Muscle of leg (tissue), 16 donors: ENCODE measurements around the gene MAP1S. TPM values are rescaled to one million over a fixed set of nuclear protein-coding genes. Genes with fewer than 3 reads are reported as not detected.

Experiments
- DNase-seq: peaks from one replicate; pipeline ENCODE4 v3.0.0; 2013
- H3K27ac ChIP-seq: one replicate; pipeline ENCODE4 v1.5.1; 2013; ENCODE audit warnings: mild to moderate bottlenecking, low read length, control low read depth
- H3K27me3 ChIP-seq: one replicate; pipeline ENCODE4 v1.6.1; 2013; ENCODE audit warnings: low read length; ENCODE audit not compliant: control insufficient read depth, insufficient read depth
- H3K36me3 ChIP-seq: one replicate; pipeline ENCODE4 v1.6.1; 2013; ENCODE audit warnings: low read length; ENCODE audit not compliant: control insufficient read depth, insufficient read depth
- H3K4me1 ChIP-seq: one replicate; pipeline ENCODE4 v1.6.1; 2013; ENCODE audit warnings: low read length; ENCODE audit not compliant: control insufficient read depth, insufficient read depth
- H3K4me3 ChIP-seq: one replicate; pipeline ENCODE4 v1.5.1; 2013; ENCODE audit warnings: low read length, control low read depth
- H3K9me3 ChIP-seq: replicated peaks from 2 replicates; pipeline ENCODE4 v1.6.1; 2013; ENCODE audit warnings: low read depth, low read length; ENCODE audit not compliant: control insufficient read depth
- WGBS: methylation state at CpG from one replicate; pipeline ENCODE4 v1.1.5; 2013; ENCODE audit warnings: missing lambda C conversion rate; ENCODE audit not compliant: insufficient coverage; 5-methylcytosine and 5-hydroxymethylcytosine counted together
- long read RNA-seq, 11 donors: transcript quantifications; one replicate each; lab custom pipeline, GENCODE V29; 2026
- polyA plus RNA-seq, 8 donors: library from polyadenylated mRNA; unstranded; fragments of 120-200 nt; gene quantifications; one replicate each; pipeline versions ENCODE4 v1.2.1 to v1.2.3, GENCODE V29; 2013; ENCODE audit warnings: inconsistent platforms in 1 of 8, low replicate concordance in 1 of 8; ENCODE audit not compliant: insufficient read length in 8 of 8, insufficient read depth in 1 of 8
- total RNA-seq: library from RNA; stranded (reverse); fragments of 120-200 nt; gene quantifications from one replicate; pipeline ENCODE4 v1.2.4, GENCODE V29; 2013

MAP1S gene
- 14.1 TPM for total RNA-seq
- 10 to 100 TPM; 22.1 to 51.6 (median 34.1) TPM for polyA plus RNA-seq
- long read RNA-seq, donor 1, partial matches to known transcripts: 10 of 12 reads
- long read RNA-seq, donor 1, other reads (novel, unspliced or antisense): 0 of 12 reads
- long read RNA-seq, donor 2: 0 reads
- long read RNA-seq, donor 3, transcript MAP1S-201 (7 exons, 3,419 nt): major isoform, 5 of 21 reads
- long read RNA-seq, donor 3, partial matches to known transcripts: 16 of 21 reads
- long read RNA-seq, donor 3, other reads (novel, unspliced or antisense): 0 of 21 reads
- long read RNA-seq, donor 4, partial matches to known transcripts: 20 of 24 reads
- long read RNA-seq, donor 4, other reads (novel, unspliced or antisense): 0 of 24 reads
- long read RNA-seq, donor 5, partial matches to known transcripts: 24 of 28 reads
- long read RNA-seq, donor 5, other reads (novel, unspliced or antisense): 0 of 28 reads
- long read RNA-seq, donor 6, partial matches to known transcripts: 11 of 17 reads
- long read RNA-seq, donor 6, other reads (novel, unspliced or antisense): 0 of 17 reads
- long read RNA-seq, donor 7, partial matches to known transcripts: 7 of 7 reads
- long read RNA-seq, donor 7, other reads (novel, unspliced or antisense): 0 of 7 reads
- long read RNA-seq, donor 8, partial matches to known transcripts: 0 of 4 reads
- long read RNA-seq, donor 8, other reads (novel, unspliced or antisense): 0 of 4 reads
- long read RNA-seq, donor 9, partial matches to known transcripts: 13 of 16 reads
- long read RNA-seq, donor 9, other reads (novel, unspliced or antisense): 0 of 16 reads
- long read RNA-seq, donor 10, partial matches to known transcripts: 6 of 6 reads
- long read RNA-seq, donor 10, other reads (novel, unspliced or antisense): 0 of 6 reads
- long read RNA-seq, donor 11, partial matches to known transcripts: 7 of 11 reads
- long read RNA-seq, donor 11, other reads (novel, unspliced or antisense): 0 of 11 reads

- Histone ChIP-seq H3K4me3 (peak within 1 kb of the TSS; percentile 92), H3K27ac (peak within 1 kb of the TSS; percentile 20), H3K36me3 (peaks cover 18% of the 10 kb centered on the region), H3K4me1 (peaks cover 39% of the 10 kb centered on the region), H3K9me3 (no peaks in the 10 kb centered on the region), H3K27me3 (no peaks in the 10 kb centered on the region)
- WGBS: 2% methylated on average over 46 of the region's 53 CpGs
- peak; percentile 73 for DNase-seq
Measured at GRCh38 chr19:17718947-17719711, at the start of gene MAP1S. TSS of gene MAP1S (plus strand) at chr19:17719480. CDS start at chr19:17719503, 23 bp downstream.

DNA sequence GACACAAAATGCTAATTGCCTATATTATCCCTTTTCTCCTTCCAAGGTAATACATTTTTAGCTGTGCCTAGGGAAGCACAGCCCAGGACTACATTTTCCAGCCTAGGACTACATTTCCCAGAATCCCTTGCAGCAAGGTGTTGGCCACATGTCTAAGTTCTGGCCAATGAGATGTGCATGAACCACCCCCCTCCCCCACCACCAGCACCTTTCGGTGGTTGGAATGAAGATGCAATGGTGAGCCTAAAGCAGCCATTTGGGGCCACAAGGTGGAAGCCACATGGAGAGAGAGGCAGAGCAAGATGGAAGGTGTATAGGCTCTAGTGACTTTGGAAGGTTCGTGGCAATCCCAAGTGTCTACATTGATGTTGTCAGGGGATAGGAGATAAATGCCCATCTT, 47.4 kb upstream of the MAP1S start:
- Histone ChIP-seq H3K4me3 (no peak overlapping the region), H3K4me1 (no peaks in the 10 kb centered on the region), H3K36me3 (no peaks in the 10 kb centered on the region)

DNA sequence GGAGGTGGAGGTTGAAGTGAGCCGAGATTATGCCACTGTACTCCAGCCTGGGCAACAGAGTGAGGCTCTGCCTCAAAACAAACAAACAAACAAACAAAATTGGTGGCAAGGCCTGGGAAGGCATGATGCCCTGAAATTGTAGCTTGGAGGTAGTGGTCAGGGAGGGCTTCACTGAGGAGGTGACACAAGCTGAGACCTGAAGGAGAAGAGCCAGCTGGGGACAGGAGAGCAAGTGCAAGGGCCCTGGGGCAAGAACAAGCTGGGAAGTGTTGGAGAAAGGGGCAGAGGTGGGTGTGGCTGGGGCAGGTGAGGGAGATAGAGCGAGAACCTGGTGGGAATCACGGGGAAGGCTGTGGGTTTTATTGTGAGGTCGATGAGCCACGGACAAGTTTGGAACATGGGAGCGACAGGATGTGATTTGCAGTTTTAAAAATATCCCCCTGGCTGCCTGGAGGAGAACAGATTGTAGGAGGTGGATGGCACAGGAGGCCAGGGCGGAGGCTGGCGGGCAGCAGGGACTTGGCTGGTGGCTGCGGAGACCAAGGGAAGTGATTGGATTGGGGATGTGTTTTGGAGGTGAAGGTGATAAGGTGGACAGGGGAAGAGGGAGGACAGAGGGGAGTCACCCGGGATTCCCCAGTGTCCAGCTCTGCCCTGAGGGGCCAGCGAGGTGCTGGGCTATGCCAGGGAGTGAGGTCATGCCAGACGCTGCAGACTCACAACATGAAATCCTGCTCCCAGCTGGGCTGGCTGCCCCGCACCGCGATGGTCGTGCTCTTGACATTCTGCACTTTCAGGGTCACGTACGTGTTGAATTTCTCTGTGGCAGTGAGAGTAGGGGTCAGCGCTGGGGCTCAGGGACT, 45.1 kb upstream of the MAP1S start:
- 78% methylated on average over 12 of the region's 19 CpGs for WGBS
- DNase-seq: no peak
- Histone ChIP-seq H3K27me3 (peaks cover 4% of the 10 kb centered on the region), H3K36me3 (no peaks in the 10 kb centered on the region), H3K4me3 (no peak overlapping the region), H3K27ac (no peak overlapping the region), H3K4me1 (no peaks in the 10 kb centered on the region), H3K9me3 (no peaks in the 10 kb centered on the region)

More for the DNA sequence above, 47.4 kb upstream of the MAP1S start:
- no peak overlapping the region for H3K27ac ChIP-seq
- no peak for DNase-seq
- WGBS: no CpG with 5 or more reads among the region's 2 CpGs
- no peaks in the 10 kb centered on the region for H3K9me3 ChIP-seq
- H3K27me3 ChIP-seq: no peaks in the 10 kb centered on the region

GRCh38 chr19:17676295-17676694, 43.0 kb upstream of the MAP1S start:
- peaks cover 24% of the 10 kb centered on the region for H3K27me3 ChIP-seq
- peaks cover 4% of the 10 kb centered on the region for H3K4me1 ChIP-seq
- no peaks in the 10 kb centered on the region for H3K9me3 ChIP-seq
- no peak overlapping the region for H3K4me3 ChIP-seq
- DNase-seq: no peak
- WGBS: no CpG with 5 or more reads among the region's 2 CpGs
- H3K27ac ChIP-seq: no peak overlapping the region
- no peaks in the 10 kb centered on the region for H3K36me3 ChIP-seq

- peaks cover 24% of the 10 kb centered on the region for H3K27me3 ChIP-seq
Measured at GRCh38 chr19:17677002-17677401, 42.3 kb upstream of the MAP1S start.

GRCh38 chr19:17678836-17679235, 40.4 kb upstream of the MAP1S start:
- 76% methylated on average over 1 of the region's 4 CpGs for WGBS
- Histone ChIP-seq H3K4me3 (no peak overlapping the region), H3K27me3 (peaks cover 26% of the 10 kb centered on the region)

More at GRCh38 chr19:17677002-17677401, 42.3 kb upstream of the MAP1S start:
- Histone ChIP-seq H3K9me3 (no peaks in the 10 kb centered on the region), H3K36me3 (no peaks in the 10 kb centered on the region), H3K4me1 (peaks cover 4% of the 10 kb centered on the region), H3K27ac (no peak overlapping the region), H3K4me3 (no peak overlapping the region)
- 56% methylated on average over 2 of the region's 2 CpGs for WGBS
- DNase-seq: no peak

GRCh38 chr19:17679526-17680229, 39.6 kb upstream of the MAP1S start:
- WGBS: 5% methylated on average over 12 of the region's 14 CpGs
- no peaks in the 10 kb centered on the region for H3K9me3 ChIP-seq
- H3K36me3 ChIP-seq: no peaks in the 10 kb centered on the region
- DNase-seq: no peak
- H3K27me3 ChIP-seq: peaks cover 26% of the 10 kb centered on the region
- H3K27ac ChIP-seq: no peak overlapping the region
- peaks cover 4% of the 10 kb centered on the region for H3K4me1 ChIP-seq
- H3K4me3 ChIP-seq: no peak overlapping the region

More at GRCh38 chr19:17678836-17679235, 40.4 kb upstream of the MAP1S start:
- Histone ChIP-seq H3K36me3 (no peaks in the 10 kb centered on the region), H3K27ac (no peak overlapping the region), H3K9me3 (no peaks in the 10 kb centered on the region), H3K4me1 (peaks cover 4% of the 10 kb centered on the region)
- no peak for DNase-seq

DNA sequence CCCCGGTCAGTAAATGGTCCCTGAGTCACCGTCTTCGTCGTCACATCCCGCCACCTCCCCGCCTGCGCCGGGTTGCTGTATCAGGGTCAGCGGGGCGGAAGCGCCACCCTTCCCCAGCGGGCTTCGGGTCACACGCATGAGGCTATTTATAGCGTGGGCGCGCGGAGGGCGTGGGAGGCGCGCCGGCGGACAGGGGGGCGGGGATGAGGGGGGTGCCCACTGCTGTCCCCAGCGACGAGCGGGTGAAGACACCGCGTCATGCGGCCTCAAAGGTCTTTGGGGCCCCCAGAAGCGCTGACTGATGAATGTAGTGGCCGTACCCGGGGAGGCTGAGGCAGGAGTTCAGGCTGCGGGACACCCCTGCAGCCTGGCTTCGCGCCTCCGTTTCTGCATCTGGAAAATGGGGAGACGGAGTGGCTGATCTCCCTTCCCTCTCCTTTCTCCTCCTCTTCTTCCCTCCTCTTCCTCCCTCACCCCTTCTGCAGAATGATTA, 39.0 kb upstream of the MAP1S start:
- WGBS: 1% methylated on average over 30 of the region's 38 CpGs
- Histone ChIP-seq H3K27ac (no peak overlapping the region), H3K4me3 (no peak overlapping the region), H3K36me3 (no peaks in the 10 kb centered on the region), H3K4me1 (peaks cover 4% of the 10 kb centered on the region), H3K27me3 (peaks cover 27% of the 10 kb centered on the region), H3K9me3 (no peaks in the 10 kb centered on the region)
- DNase-seq: peak; percentile 57
